ENCODE measurements around the gene CCNL2.
A peak's percentile ranks its signal among the peaks of the same experiment; 100 is the strongest.

Gene CCNL2

DNA sequence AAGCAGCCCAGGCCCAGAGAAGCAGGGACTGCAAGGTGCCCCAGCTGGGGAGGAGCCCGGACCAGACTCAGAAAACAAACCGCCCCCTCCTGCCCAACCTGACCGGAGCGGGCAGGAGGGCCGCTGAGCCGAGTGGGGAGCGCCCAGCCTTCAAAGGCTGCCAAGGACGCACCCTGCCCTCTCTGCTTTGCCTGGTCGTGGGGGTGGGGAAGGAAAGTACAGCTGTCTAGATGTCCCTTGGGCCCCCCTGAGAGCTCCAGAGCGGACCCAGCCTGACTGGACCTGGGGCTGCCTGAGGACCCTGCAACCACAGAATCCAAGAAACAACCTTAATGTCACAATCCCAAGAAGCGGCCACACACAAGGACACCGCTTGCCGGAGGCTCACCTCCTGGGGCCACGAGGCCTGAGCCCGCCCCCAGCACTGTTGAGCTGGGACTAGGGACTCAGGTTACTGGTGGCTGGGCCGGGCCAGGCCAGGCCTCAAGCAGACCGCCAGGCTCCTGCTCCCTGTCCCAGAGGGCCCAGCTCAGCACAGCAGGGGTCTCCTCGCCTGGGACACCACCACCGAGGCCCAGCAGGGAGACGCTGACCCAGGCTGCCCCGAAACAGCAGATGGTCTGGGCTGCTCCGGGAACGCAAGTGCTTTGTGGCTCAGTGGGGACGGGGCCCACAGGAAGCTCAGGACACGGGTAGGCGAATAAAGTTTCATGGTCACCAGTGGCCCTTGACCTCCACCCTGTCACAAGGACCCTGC is 51.3 kb downstream of the CCNL2 start (continued):
- TF ChIP-seq, protein P1, sequence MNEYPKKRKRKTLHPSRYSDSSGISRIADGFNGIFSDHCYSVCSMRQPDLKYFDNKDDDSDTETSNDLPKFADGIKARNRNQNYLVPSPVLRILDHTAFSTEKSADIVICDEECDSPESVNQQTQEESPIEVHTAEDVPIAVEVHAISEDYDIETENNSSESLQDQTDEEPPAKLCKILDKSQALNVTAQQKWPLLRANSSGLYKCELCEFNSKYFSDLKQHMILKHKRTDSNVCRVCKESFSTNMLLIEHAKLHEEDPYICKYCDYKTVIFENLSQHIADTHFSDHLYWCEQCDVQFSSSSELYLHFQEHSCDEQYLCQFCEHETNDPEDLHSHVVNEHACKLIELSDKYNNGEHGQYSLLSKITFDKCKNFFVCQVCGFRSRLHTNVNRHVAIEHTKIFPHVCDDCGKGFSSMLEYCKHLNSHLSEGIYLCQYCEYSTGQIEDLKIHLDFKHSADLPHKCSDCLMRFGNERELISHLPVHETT (tag by site-specific recombination; IDR thresholded peaks at IDR 0.05), result peak; percentile 40; the same call in 1 of the 2 replicates
- TF ChIP-seq ZNF544 (tag by site-specific recombination; IDR thresholded peaks at IDR 0.05) (no peak), ZNF274 (IDR thresholded peaks at IDR 0.05; ENCODE audit: low read length) (no peak), ZNF274 (tag by site-specific recombination; IDR thresholded peaks at IDR 0.05; ENCODE audit: borderline replicate concordance) (no peak), ZNF530 (tag by site-specific recombination; IDR thresholded peaks at IDR 0.05; ENCODE audit: low read depth) (no peak), ZFHX2 (tag by site-specific recombination; conservative IDR thresholded peaks at IDR 0.05) (no peak), ZBTB8A (tag by site-specific recombination; IDR thresholded peaks at IDR 0.05) (peak; percentile 58), ZNF133 (tag by site-specific recombination; IDR thresholded peaks at IDR 0.05) (no peak), ZNF211 (tag by site-specific recombination; IDR thresholded peaks at IDR 0.05; ENCODE audit: low read depth) (no peak), SCRT2 (tag by site-specific recombination; IDR thresholded peaks at IDR 0.05) (peak; percentile 64), ZIC2 (tag by site-specific recombination; IDR thresholded peaks at IDR 0.05) (peak; percentile 98), OSR2 (tag by site-specific recombination; IDR thresholded peaks at IDR 0.05) (no peak), REPIN1 (tag by site-specific recombination; IDR thresholded peaks at IDR 0.05; ENCODE audit: low read depth) (no peak), ZNF37A (tag by site-specific recombination; IDR thresholded peaks at IDR 0.05) (no peak), OVOL3 (tag by site-specific recombination; IDR thresholded peaks at IDR 0.05) (0 out of 2 replicates have a peak, but pooled peaks have one; percentile 13), ZNF660 (tag by site-specific recombination; IDR thresholded peaks at IDR 0.05) (no peak), ZNF132 (tag by site-specific recombination; IDR thresholded peaks at IDR 0.05; ENCODE audit: borderline replicate concordance) (no peak), ZNF670 (tag by site-specific recombination; IDR thresholded peaks at IDR 0.05; ENCODE audit: low read depth) (no peak), ZNF140 (tag by site-specific recombination; IDR thresholded peaks at IDR 0.05) (no peak), ZNF302 (tag by site-specific recombination; IDR thresholded peaks at IDR 0.05; ENCODE audit: low read depth) (no peak)
- TF ChIP-seq, protein P2, sequence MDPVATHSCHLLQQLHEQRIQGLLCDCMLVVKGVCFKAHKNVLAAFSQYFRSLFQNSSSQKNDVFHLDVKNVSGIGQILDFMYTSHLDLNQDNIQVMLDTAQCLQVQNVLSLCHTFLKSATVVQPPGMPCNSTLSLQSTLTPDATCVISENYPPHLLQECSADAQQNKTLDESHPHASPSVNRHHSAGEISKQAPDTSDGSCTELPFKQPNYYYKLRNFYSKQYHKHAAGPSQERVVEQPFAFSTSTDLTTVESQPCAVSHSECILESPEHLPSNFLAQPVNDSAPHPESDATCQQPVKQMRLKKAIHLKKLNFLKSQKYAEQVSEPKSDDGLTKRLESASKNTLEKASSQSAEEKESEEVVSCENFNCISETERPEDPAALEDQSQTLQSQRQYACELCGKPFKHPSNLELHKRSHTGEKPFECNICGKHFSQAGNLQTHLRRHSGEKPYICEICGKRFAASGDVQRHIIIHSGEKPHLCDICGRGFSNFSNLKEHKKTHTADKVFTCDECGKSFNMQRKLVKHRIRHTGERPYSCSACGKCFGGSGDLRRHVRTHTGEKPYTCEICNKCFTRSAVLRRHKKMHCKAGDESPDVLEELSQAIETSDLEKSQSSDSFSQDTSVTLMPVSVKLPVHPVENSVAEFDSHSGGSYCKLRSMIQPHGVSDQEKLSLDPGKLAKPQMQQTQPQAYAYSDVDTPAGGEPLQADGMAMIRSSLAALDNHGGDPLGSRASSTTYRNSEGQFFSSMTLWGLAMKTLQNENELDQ (tag by site-specific recombination; IDR thresholded peaks at IDR 0.05; ENCODE audit: low read depth), result no peak
- TF ChIP-seq, protein P3, sequence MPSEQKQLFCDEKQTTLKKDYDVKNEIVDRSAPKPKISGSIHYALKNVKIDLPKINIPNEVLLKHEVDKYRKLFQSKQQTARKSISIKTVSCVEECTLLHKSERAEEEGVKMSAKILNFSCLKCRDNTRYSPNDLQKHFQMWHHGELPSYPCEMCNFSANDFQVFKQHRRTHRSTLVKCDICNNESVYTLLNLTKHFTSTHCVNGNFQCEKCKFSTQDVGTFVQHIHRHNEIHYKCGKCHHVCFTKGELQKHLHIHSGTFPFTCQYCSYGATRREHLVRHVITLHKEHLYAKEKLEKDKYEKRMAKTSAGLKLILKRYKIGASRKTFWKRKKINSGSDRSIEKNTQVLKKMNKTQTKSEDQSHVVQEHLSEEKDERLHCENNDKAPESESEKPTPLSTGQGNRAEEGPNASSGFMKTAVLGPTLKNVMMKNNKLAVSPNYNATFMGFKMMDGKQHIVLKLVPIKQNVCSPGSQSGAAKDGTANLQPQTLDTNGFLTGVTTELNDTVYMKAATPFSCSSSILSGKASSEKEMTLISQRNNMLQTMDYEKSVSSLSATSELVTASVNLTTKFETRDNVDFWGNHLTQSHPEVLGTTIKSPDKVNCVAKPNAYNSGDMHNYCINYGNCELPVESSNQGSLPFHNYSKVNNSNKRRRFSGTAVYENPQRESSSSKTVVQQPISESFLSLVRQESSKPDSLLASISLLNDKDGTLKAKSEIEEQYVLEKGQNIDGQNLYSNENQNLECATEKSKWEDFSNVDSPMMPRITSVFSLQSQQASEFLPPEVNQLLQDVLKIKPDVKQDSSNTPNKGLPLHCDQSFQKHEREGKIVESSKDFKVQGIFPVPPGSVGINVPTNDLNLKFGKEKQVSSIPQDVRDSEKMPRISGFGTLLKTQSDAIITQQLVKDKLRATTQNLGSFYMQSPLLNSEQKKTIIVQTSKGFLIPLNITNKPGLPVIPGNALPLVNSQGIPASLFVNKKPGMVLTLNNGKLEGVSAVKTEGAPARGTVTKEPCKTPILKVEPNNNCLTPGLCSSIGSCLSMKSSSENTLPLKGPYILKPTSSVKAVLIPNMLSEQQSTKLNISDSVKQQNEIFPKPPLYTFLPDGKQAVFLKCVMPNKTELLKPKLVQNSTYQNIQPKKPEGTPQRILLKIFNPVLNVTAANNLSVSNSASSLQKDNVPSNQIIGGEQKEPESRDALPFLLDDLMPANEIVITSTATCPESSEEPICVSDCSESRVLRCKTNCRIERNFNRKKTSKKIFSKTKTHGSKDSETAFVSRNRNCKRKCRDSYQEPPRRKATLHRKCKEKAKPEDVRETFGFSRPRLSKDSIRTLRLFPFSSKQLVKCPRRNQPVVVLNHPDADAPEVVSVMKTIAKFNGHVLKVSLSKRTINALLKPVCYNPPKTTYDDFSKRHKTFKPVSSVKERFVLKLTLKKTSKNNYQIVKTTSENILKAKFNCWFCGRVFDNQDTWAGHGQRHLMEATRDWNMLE (tag by site-specific recombination; conservative IDR thresholded peaks at IDR 0.05; ENCODE audit: low read depth), result no peak
- TF ChIP-seq, protein P4, sequence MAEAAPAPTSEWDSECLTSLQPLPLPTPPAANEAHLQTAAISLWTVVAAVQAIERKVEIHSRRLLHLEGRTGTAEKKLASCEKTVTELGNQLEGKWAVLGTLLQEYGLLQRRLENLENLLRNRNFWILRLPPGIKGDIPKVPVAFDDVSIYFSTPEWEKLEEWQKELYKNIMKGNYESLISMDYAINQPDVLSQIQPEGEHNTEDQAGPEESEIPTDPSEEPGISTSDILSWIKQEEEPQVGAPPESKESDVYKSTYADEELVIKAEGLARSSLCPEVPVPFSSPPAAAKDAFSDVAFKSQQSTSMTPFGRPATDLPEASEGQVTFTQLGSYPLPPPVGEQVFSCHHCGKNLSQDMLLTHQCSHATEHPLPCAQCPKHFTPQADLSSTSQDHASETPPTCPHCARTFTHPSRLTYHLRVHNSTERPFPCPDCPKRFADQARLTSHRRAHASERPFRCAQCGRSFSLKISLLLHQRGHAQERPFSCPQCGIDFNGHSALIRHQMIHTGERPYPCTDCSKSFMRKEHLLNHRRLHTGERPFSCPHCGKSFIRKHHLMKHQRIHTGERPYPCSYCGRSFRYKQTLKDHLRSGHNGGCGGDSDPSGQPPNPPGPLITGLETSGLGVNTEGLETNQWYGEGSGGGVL (tag by site-specific recombination; IDR thresholded peaks at IDR 0.05), result no peak
- TF ChIP-seq, protein P5, sequence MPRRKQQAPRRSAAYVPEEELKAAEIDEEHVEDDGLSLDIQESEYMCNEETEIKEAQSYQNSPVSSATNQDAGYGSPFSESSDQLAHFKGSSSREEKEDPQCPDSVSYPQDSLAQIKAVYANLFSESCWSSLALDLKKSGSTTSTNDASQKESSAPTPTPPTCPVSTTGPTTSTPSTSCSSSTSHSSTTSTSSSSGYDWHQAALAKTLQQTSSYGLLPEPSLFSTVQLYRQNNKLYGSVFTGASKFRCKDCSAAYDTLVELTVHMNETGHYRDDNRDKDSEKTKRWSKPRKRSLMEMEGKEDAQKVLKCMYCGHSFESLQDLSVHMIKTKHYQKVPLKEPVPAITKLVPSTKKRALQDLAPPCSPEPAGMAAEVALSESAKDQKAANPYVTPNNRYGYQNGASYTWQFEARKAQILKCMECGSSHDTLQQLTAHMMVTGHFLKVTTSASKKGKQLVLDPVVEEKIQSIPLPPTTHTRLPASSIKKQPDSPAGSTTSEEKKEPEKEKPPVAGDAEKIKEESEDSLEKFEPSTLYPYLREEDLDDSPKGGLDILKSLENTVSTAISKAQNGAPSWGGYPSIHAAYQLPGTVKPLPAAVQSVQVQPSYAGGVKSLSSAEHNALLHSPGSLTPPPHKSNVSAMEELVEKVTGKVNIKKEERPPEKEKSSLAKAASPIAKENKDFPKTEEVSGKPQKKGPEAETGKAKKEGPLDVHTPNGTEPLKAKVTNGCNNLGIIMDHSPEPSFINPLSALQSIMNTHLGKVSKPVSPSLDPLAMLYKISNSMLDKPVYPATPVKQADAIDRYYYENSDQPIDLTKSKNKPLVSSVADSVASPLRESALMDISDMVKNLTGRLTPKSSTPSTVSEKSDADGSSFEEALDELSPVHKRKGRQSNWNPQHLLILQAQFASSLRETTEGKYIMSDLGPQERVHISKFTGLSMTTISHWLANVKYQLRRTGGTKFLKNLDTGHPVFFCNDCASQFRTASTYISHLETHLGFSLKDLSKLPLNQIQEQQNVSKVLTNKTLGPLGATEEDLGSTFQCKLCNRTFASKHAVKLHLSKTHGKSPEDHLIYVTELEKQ (tag by site-specific recombination; IDR thresholded peaks at IDR 0.05; ENCODE audit: borderline replicate concordance), result no peak
